H9 (cell line): ENCODE measurements around the gene C6orf52. TPM values are rescaled to one million over a fixed set of nuclear protein-coding genes. Genes with fewer than 3 reads are reported as not detected.

Experiments
- DNase-seq: peaks from one replicate; pipeline ENCODE4 v3.0.0-alpha.2; 2017
- H2AFZ ChIP-seq: one replicate; pipeline ENCODE4 v1.6.1; 2013; ENCODE audit warnings: mild to moderate bottlenecking, low read length, control low read depth, moderate library complexity
- H2AK5ac ChIP-seq: 2 replicates; pipeline ENCODE4 v1.6.1; 2013; ENCODE audit warnings: low read length, control low read depth, mixed read lengths; ENCODE audit not compliant: insufficient read length
- H2BK120ac ChIP-seq: one replicate; pipeline ENCODE4 v1.6.1; 2013; ENCODE audit warnings: low read depth, mild to moderate bottlenecking, low read length, control low read depth, inconsistent platforms; ENCODE audit not compliant: poor library complexity, severe bottlenecking
- H2BK12ac ChIP-seq: 2 replicates; pipeline ENCODE4 v1.6.1; 2013; ENCODE audit warnings: low read length, control low read depth, mixed read lengths, low read depth; ENCODE audit not compliant: insufficient read length
- H2BK15ac ChIP-seq: 2 replicates; pipeline ENCODE4 v1.6.1; 2013; ENCODE audit warnings: low read depth, low read length, control low read depth
- H2BK20ac ChIP-seq: one replicate; pipeline ENCODE4 v1.6.1; 2013; ENCODE audit warnings: low read depth, mild to moderate bottlenecking, low read length, control low read depth, inconsistent platforms; ENCODE audit not compliant: poor library complexity, severe bottlenecking
- H2BK5ac ChIP-seq: 2 replicates; pipeline ENCODE4 v1.6.1; 2013; ENCODE audit warnings: low read length, control low read depth, mixed read lengths; ENCODE audit not compliant: insufficient read length
- H3K14ac ChIP-seq: 2 replicates; pipeline ENCODE4 v1.6.1; 2013; ENCODE audit warnings: low read length, control low read depth; ENCODE audit not compliant: insufficient read depth
- H3K18ac ChIP-seq: 2 replicates; pipeline ENCODE4 v1.6.1; 2013; ENCODE audit warnings: low read depth, mild to moderate bottlenecking, mixed read lengths, low read length, control low read depth; ENCODE audit not compliant: insufficient read length
- H3K23ac ChIP-seq: 2 replicates; pipeline ENCODE4 v1.6.1; 2013; ENCODE audit warnings: low read length, control low read depth, mixed read lengths, low read depth; ENCODE audit not compliant: insufficient read length
- H3K23me2 ChIP-seq: 2 replicates; pipeline ENCODE4 v1.6.1; 2013; ENCODE audit warnings: low read depth, mild to moderate bottlenecking, mixed read lengths, low read length, control low read depth; ENCODE audit not compliant: insufficient read length, poor library complexity, severe bottlenecking
- H3K27ac ChIP-seq: 2 replicates; pipeline ENCODE4 v1.5.1; 2013; ENCODE audit warnings: low read length, control low read depth, mixed read lengths, low read depth; ENCODE audit not compliant: insufficient read length
- H3K27me3 ChIP-seq: 2 replicates; pipeline ENCODE4 v1.6.1; 2013; ENCODE audit warnings: low read length, control low read depth, inconsistent platforms; ENCODE audit not compliant: insufficient read depth
- H3K4ac ChIP-seq: 2 replicates; pipeline ENCODE4 v1.6.1; 2013; ENCODE audit warnings: low read depth, mild to moderate bottlenecking, control low read depth, inconsistent platforms, low read length, moderate library complexity
- H3K4me1 ChIP-seq: 2 replicates; pipeline ENCODE4 v1.6.1; 2013; ENCODE audit warnings: low read length, control low read depth, inconsistent platforms; ENCODE audit not compliant: insufficient read depth
- H3K4me2 ChIP-seq: 2 replicates; pipeline ENCODE4 v1.6.1; 2013; ENCODE audit warnings: low read length, control low read depth, mixed read lengths; ENCODE audit not compliant: insufficient read length, insufficient read depth
- H3K56ac ChIP-seq: 2 replicates; pipeline ENCODE4 v1.6.1; 2013; ENCODE audit warnings: low read depth, mild to moderate bottlenecking, mixed read lengths, low read length, control low read depth; ENCODE audit not compliant: insufficient read length
- H3K79me1 ChIP-seq: 2 replicates; pipeline ENCODE4 v1.6.1; 2013; ENCODE audit warnings: low read depth, mild to moderate bottlenecking, moderate library complexity, low read length, control low read depth, inconsistent platforms; ENCODE audit not compliant: insufficient read depth, poor library complexity, severe bottlenecking
- H3K79me2 ChIP-seq: 2 replicates; pipeline ENCODE4 v1.6.1; 2013; ENCODE audit warnings: low read length, control low read depth, inconsistent platforms; ENCODE audit not compliant: insufficient read depth
- H3K9ac ChIP-seq: 2 replicates; pipeline ENCODE4 v1.6.1; 2013; ENCODE audit warnings: low read length, control low read depth, mixed read lengths; ENCODE audit not compliant: insufficient read length; ENCODE audit errors: extremely low read depth
- H3K9me3 ChIP-seq: one replicate; pipeline ENCODE4 v1.6.1; 2013; ENCODE audit warnings: low read depth, low read length, inconsistent platforms; ENCODE audit not compliant: control insufficient read depth
- H3T11ph ChIP-seq: one replicate; pipeline ENCODE4 v1.6.1; 2013; ENCODE audit warnings: mild to moderate bottlenecking, low read length, control low read depth, inconsistent platforms
- H4K20me1 ChIP-seq: one replicate; pipeline ENCODE4 v1.6.1; 2013; ENCODE audit not compliant: control insufficient read depth, insufficient read length, insufficient read depth
- H4K5ac ChIP-seq: 2 replicates; pipeline ENCODE4 v1.6.1; 2013; ENCODE audit warnings: low read depth, mild to moderate bottlenecking, mixed read lengths, low read length, control low read depth; ENCODE audit not compliant: insufficient read length
- H4K8ac ChIP-seq: replicated peaks from 2 replicates; pipeline ENCODE4 v1.6.1; 2013; ENCODE audit warnings: low read length, control low read depth, mixed read lengths, low read depth; ENCODE audit not compliant: insufficient read length
- H4K91ac ChIP-seq: 2 replicates; pipeline ENCODE4 v1.6.1; 2013; ENCODE audit warnings: low read depth, mild to moderate bottlenecking, moderate library complexity, mixed read lengths, low read length, control low read depth; ENCODE audit not compliant: insufficient read length
- H3K27ac Mint-ChIP-seq, 3 experiments: 2 replicates in 2 of 3; 3 replicates in 1 of 3; pipeline ENCODE4 v1.8.0; 2020 to 2021; ENCODE audit warnings: mixed read lengths in 3 of 3, mild to moderate bottlenecking in 1 of 3, moderate library complexity in 1 of 3
- H3K27me3 Mint-ChIP-seq: 2 replicates; pipeline ENCODE4 v1.8.0; 2021; ENCODE audit warnings: low read depth, mild to moderate bottlenecking, moderate library complexity, mixed read lengths
- H3K36me3 Mint-ChIP-seq, 3 experiments: 2 replicates in 2 of 3; 3 replicates in 1 of 3; pipeline ENCODE4 v1.8.0; 2020 to 2021; ENCODE audit warnings: low read depth in 3 of 3, mixed read lengths in 3 of 3; ENCODE audit not compliant: insufficient read depth in 1 of 3
- H3K4me1 Mint-ChIP-seq, 2 experiments: 2 replicates each; pipeline ENCODE4 v1.8.0; 2020; ENCODE audit warnings: mixed read lengths in 2 of 2
- H3K4me3 Mint-ChIP-seq, 2 experiments: 2 replicates in 1 of 2; 3 replicates in 1 of 2; pipeline ENCODE4 v1.8.0; 2020 to 2021; ENCODE audit warnings: mild to moderate bottlenecking in 2 of 2, mixed read lengths in 2 of 2, moderate library complexity in 1 of 2
- H3K9me3 Mint-ChIP-seq, 2 experiments: 2 replicates in 1 of 2; 3 replicates in 1 of 2; pipeline ENCODE4 v1.8.0; 2020; ENCODE audit warnings: mild to moderate bottlenecking in 2 of 2, mixed read lengths in 2 of 2, moderate library complexity in 1 of 2
- CTCF ChIP-seq: fragments of 200-600 bp; sonication (generic); conservative IDR thresholded peaks from 3 replicates; pipeline ENCODE4 v1.8.0; 2021; ENCODE audit warnings: antibody characterized with exemption, mild to moderate bottlenecking
- WGBS: extraction: QIAGEN DNeasy Blood & Tissue Kit; methylation state at CpG from one replicate; pipeline ENCODE4 v1.1.7; 2013; ENCODE audit warnings: missing lambda C conversion rate, low lambda C conversion rate, mixed read lengths; ENCODE audit not compliant: insufficient read length; ENCODE audit errors: extremely low coverage; 5-methylcytosine and 5-hydroxymethylcytosine counted together
- total RNA-seq: library from RNA; stranded (reverse); gene quantifications from 2 replicates; pipeline ENCODE4 v1.2.1, GENCODE V29; 2021

The C6orf52 gene
- total RNA-seq, 1 experiment from 2014 or later = 1.8 TPM

GRCh38 chr6:10733863-10734262, 39.4 kb upstream of the C6orf52 start:
- H3K36me3 Mint-ChIP-seq = peaks cover 18 to 36% (median 33%) of the 10 kb centered on the region in 3 experiments; a peak in 6 of 7 replicates
- Histone ChIP-seq H4K91ac (no peak overlapping the region), H3K79me1 (no peaks in the 10 kb centered on the region), H4K8ac (no peak overlapping the region), H2BK120ac (no peak overlapping the region), H3K18ac (no peak overlapping the region), H3K27ac (no peak overlapping the region), H3K23ac (no peak overlapping the region), H3K4ac (no peak overlapping the region), H3K27me3 (no peaks in the 10 kb centered on the region), H3K9me3 (no peaks in the 10 kb centered on the region), H2BK20ac (no peak overlapping the region), H3T11ph (no peak overlapping the region), H2BK15ac (no peak overlapping the region), H2AK5ac (no peak overlapping the region), H3K9ac (no peak overlapping the region), H2BK5ac (no peak overlapping the region), H3K4me2 (no peak overlapping the region), H3K56ac (no peak overlapping the region), H4K5ac (no peak overlapping the region), H3K23me2 (no peaks in the 10 kb centered on the region), H3K4me1 (no peaks in the 10 kb centered on the region), H3K14ac (no peak overlapping the region), H4K20me1 (no peaks in the 10 kb centered on the region), H3K79me2 (no peaks in the 10 kb centered on the region), H2BK12ac (no peak overlapping the region), H2AFZ (no peak overlapping the region)
- no peaks in the 10 kb centered on the region for H3K9me3 Mint-ChIP-seq
- no peak overlapping the region for H3K4me3 Mint-ChIP-seq
- H3K27me3 Mint-ChIP-seq = no peaks in the 10 kb centered on the region
- no peaks in the 10 kb centered on the region for H3K4me1 Mint-ChIP-seq
- no peak for DNase-seq
- H3K27ac Mint-ChIP-seq = peak overlapping the region in 1 of 3 experiments; percentile 46; a peak in 3 of 7 replicates
- WGBS = no CpG with 5 or more reads among the region's 3 CpGs
- TF ChIP-seq CTCF = no peak
